ENCODE data around the gene HMCN2.

The HMCN2 gene

DNA sequence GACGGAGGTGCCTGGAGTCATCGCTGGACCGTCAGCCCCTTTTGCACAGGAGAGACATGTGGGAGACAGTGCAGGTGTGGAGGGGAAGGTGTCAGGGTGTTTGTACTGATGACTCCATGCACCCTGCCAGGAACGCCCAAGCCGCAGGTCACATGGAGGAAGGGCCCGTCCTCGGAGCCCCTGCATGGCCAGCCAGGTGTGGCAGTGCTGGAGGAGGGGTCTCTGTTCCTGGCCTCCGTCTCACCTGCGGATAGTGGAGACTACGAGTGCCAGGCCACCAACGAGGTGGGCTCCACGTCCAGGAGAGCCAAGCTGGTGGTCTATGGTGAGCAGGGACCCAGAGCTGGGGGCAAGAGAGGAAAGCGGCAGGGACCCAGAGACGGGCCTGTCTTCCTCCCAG lies 81.5 kb downstream of the HMCN2 start:
- TF ChIP-seq POLR2A (IDR thresholded peaks at IDR 0.05; ENCODE audit: low read length), result no peak
- no peak for TF ChIP-seq GATA1 (IDR thresholded peaks at IDR 0.05; ENCODE audit: low read depth, low read length)
- no peak for DNase-seq

DNA sequence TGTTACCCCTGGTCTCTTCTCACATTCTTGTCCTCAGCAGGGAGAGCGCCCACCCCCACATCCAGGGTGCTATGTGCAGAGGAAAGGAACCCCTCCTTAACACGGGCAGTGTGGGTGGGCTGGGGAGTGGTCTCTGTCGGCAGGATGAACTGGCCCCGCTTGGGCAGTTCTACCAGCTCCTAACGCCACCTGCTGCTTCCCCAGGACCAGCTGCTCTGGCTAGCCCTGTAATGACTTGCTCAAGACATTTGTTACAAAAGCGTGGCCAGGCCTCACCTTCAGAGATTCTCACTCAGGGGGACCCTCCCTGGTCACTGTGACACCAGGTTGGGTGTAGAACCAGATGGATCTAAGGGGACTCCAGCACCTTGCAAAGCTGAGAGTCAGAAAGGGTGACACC lies 82.4 kb downstream of the HMCN2 start:
- TF ChIP-seq POLR2A (IDR thresholded peaks at IDR 0.05; ENCODE audit: low read length) (no peak), GATA1 (IDR thresholded peaks at IDR 0.05; ENCODE audit: low read depth, low read length) (no peak)
- DNase-seq, result no peak

DNA sequence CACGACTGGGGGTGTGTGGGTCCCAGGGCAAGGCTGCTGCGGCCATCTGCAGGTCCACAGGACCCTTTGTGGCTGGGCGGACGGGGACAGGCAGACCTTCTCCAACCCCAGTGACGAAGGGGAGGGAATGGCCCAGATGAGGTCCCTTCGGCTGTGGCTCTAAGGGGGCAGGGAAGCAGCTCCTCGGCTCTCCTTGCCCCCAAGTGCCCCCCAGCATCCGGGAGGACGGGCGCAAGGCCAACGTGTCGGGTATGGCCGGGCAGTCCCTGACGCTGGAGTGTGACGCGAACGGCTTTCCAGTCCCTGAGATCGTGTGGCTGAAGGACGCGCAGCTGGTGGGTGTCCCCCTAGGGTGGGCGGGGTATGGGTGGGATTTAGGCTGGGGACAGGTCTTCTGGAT lies 82.8 kb downstream of the HMCN2 start:
- TF ChIP-seq GATA1 (IDR thresholded peaks at IDR 0.05; ENCODE audit: low read depth, low read length), result no peak
- no peak for TF ChIP-seq POLR2A (IDR thresholded peaks at IDR 0.05; ENCODE audit: low read length)
- no peak for DNase-seq

DNA sequence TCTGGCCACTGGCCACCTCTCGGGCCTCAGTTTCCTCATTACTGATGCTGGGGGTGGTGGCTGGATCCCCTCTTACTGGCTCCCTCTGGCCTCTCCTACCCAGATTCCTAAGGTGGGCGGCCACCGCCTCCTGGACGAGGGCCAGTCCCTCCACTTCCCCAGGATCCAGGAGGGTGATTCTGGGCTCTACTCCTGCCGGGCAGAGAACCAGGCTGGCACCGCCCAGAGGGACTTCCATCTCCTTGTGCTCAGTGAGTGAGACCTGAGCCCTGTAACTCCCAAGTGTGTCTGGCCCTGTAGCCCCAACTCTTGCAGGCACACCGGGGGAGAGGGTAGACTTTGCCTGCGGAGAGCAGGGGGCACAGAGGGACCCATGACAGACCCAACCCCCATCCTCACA lies 83.3 kb downstream of the HMCN2 start:
- DNase-seq, result no peak
- TF ChIP-seq POLR2A (IDR thresholded peaks at IDR 0.05; ENCODE audit: low read length) (no peak), GATA1 (IDR thresholded peaks at IDR 0.05; ENCODE audit: low read depth, low read length) (no peak)

DNA sequence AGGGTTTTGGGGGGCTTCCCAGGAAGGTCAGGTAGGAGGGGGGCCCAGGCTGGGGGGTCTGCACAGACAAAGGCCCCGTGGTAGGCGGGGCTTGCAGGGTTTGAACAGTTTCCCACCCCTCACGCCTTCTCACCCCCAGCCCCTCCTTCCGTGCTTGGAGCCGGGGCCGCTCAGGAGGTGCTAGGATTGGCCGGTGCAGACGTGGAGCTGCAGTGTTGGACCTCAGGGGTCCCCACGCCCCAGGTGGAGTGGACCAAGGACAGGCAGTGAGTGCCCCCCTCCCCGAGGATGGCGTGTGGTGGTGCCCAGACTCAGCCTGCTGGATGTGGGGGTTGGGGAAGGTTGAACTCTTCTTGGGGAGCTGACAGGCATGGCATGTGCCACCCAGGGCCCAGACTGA lies 83.8 kb downstream of the HMCN2 start:
- TF ChIP-seq GATA1 (IDR thresholded peaks at IDR 0.05; ENCODE audit: low read depth, low read length) (no peak), POLR2A (IDR thresholded peaks at IDR 0.05; ENCODE audit: low read length) (no peak)
- DNase-seq, result no peak

DNA sequence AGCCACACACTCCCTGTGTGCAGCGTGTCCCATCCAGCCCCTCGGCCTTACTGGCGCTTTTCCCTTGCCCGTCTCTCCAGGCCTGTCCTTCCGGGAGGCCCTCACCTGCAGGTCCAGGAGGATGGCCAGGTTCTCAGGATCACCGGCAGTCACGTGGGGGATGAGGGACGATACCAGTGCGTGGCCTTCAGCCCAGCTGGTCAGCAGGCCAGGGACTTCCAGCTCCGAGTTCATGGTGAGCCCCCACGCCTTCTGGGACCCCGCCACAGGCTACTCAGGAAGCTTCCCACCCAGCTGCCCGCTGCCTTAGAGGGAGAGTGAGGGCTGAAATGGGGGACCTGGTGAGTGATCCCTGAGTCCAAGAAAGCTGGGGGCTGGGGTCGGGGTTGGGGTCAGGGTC lies 85.8 kb downstream of the HMCN2 start:
- DNase-seq, result no peak
- TF ChIP-seq POLR2A (IDR thresholded peaks at IDR 0.05; ENCODE audit: low read length) (no peak), GATA1 (IDR thresholded peaks at IDR 0.05; ENCODE audit: low read depth, low read length) (no peak)

DNA sequence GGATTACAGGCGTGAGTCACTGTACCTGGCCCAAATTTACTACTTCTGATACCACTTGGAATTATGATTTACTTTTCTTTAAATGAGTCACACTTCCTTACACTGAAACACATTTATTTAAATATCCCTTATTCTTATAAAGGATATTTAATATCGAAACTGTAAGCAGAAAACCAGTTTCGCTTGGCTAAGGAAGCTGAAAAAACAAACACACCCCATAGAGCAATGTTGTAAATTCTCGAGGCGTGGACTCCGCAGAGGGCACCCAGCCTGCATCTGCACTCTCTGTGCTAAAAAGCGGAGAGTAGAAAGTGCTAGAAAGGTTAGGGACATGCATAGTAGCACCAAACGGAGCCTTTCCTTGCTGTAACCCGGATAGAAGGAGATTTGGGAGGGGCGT lies 86.5 kb downstream of the HMCN2 start:
- TF ChIP-seq GATA1 (IDR thresholded peaks at IDR 0.05; ENCODE audit: low read depth, low read length) (no peak), POLR2A (IDR thresholded peaks at IDR 0.05; ENCODE audit: low read length) (no peak)
- no peak for DNase-seq

DNA sequence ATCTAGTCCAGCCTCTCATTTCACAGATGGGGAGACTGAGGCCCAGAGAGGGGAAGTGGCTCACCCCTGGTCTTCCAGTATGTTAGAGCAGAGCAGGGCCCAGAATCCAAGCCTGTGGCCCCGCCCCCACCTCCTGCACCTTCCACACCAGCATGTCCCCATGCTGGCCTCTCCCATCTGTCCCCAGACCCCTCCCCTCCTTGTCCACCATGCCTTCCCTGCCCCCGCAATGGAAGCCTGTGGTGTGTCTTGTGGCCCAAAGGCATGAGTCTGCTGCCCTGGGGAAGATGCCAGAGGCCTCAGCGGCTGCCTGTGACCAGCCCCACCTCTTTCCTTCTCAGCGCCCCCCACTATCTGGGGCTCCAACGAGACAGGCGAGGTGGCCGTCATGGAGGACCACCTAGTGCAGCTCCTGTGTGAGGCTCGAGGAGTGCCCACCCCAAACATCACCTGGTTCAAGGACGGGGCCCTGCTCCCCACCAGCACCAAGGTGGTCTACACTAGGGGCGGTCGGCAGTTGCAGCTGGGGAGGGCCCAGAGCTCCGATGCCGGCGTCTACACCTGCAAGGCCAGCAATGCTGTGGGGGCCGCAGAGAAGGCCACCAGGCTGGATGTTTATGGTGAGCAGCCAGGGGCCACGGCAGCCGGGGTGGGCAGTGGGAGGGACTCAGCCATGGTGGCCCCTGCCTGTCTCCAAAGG lies 87.2 kb downstream of the HMCN2 start:
- no peak for TF ChIP-seq POLR2A (IDR thresholded peaks at IDR 0.05; ENCODE audit: low read length)
- DNase-seq, result no peak

DNA sequence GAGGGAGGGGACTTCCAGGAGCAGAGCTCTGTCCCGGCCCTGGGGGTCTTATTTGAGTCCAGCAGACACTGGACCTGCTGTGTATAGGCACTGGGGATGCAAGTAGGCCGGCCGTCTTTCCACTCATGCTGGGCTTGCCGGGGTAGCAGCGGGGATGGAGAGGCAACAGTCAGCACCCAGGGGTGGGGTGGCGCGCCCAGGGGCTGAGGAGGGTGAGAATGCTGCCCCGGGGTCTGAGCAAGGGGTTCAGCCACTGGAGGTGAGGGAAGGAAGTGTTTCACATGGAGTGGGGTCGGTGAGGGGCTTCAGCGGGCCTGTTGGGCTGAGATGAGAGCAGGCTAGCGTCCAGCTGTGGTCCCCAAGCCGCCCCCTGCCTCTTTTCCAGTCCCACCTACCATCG lies 88.8 kb downstream of the HMCN2 start:
- TF ChIP-seq POLR2A (IDR thresholded peaks at IDR 0.05; ENCODE audit: low read length), result no peak
- no peak for DNase-seq

DNA sequence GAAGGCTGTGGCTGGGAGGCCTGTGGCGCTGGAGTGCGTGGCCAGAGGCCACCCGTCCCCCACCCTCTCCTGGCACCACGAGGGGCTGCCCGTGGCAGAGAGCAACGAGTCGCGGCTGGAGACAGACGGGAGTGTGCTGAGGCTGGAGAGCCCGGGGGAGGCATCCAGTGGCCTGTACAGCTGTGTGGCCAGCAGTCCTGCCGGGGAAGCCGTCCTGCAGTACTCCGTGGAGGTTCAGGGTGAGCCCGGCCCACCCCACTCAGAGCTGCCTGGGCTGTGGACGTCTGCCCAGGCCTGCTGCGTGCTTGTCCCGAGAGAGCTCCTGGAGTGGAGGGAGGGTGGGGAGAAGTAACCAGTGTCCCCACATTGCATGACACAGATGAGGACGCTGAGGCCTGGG lies 89.2 kb downstream of the HMCN2 start:
- TF ChIP-seq GATA1 (IDR thresholded peaks at IDR 0.05; ENCODE audit: low read depth, low read length) (no peak), POLR2A (IDR thresholded peaks at IDR 0.05; ENCODE audit: low read length) (no peak)
- no peak for DNase-seq

DNA sequence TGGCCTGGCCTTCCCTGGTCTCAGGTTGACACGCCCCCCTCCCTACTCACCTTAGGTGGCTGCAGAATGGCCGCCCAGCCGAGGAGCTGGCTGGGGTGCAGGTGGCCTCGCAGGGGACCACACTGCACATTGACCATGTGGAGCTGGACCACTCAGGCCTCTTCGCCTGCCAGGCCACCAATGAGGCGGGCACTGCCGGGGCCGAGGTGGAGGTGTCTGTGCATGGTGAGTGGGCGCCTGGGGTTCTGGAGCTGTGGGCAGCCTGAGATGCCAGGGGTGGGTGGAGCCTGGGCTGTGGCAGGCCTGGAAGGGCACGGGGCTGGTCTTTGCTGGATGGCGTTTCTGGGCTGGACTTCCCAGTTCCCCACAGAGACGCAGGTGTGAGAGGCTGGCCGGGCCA lies 90.5 kb downstream of the HMCN2 start:
- no peak for DNase-seq
- TF ChIP-seq POLR2A (IDR thresholded peaks at IDR 0.05; ENCODE audit: low read length), result no peak
- no peak for TF ChIP-seq GATA1 (IDR thresholded peaks at IDR 0.05; ENCODE audit: low read depth, low read length)

DNA sequence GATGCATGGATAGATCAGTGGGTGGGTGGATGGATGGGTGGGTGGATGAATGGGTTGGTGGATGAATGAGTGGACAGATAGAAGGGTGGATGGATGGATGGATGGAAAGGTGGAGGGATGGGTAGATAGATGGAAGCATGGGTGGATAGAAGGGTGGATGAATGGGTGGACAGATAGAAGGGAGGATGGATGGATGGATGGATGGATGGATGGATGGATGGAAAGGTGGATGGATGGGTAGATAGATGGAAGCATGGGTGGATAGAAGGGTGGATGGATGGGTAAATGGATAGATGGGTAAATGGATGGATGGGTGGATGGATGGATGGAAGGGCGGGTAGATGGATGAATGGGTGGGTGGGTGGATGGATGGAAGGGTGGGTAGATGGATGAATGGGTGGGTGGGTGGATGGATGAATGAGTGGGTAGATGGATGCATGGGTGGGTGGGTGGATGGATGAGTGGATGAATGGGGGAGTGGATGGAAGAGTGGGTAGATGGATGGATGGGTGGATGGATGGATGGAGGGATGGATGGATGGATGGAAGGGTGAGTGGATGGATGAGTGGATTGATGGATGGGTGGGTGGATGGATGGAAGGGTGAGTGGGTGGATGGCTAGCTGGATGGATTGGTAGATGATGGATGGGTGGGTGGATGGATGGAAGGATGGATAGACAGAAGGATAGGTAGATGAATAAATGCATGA lies 91.5 kb downstream of the HMCN2 start:
- no peak for DNase-seq
- TF ChIP-seq GATA1 (IDR thresholded peaks at IDR 0.05; ENCODE audit: low read depth, low read length), result no peak

DNA sequence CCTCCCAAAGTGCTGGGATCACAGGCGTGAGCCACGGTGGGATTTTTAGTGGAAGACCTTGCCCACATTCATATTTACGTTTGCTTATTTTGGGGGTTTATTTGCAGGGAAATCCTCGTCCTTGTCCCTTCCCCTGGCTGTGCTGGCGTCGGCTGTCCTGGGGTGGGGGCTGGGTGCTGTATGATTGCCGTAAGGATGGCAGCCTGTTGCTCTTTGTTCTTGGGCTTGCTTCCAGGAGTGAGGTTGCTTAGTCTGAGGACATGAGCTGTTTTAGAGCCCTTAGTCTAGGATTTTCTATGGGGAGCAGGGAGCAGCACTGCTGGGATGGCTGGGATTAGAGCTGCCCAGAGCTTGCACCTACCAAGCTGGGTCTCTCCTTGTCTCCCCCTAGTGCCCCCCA lies 93.4 kb downstream of the HMCN2 start:
- TF ChIP-seq GATA1 (IDR thresholded peaks at IDR 0.05; ENCODE audit: low read depth, low read length), result no peak
- TF ChIP-seq POLR2A (IDR thresholded peaks at IDR 0.05; ENCODE audit: low read length), result no peak

DNA sequence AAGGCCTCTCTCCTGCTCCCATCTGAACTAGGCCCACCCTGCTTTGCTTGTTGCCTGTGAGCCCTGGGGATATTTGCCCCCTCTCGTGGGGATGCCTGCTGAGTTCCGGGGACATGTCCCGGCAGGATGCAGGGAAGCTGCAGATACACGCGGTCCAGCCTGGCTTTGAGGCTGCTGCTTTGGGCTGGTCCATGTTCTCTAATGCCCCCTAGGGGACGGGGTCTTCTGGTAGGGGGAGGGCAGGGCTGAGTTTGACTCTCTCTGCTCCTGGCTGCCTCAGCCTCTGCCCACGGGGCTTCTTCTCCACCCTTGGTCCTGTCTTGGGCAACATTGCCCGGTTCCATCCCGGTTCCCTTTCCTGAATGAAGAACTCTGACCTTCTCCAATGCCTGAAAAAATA lies 94.3 kb downstream of the HMCN2 start:
- TF ChIP-seq GATA1 (IDR thresholded peaks at IDR 0.05; ENCODE audit: low read depth, low read length) (no peak), POLR2A (IDR thresholded peaks at IDR 0.05; ENCODE audit: low read length) (no peak)
- no peak for DNase-seq

More for the DNA sequence above, 93.4 kb downstream of the HMCN2 start:
- no peak for DNase-seq

DNA sequence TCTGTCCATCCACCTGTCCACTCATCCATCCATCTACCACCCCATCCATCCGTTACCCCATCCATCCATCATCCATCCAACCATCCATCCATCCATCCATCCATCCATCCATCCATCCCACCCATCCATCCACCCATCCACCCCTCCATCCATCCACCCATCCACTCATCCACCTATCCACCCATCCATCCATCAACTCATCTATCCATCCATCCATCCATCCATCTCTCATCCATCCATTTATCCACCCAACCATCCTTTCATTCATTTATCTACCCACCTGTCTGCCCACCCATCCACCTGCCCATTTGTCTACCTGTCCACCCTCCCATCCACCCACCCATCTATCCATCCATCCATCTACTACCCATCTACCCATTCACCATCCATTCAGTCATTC lies 95.1 kb downstream of the HMCN2 start:
- TF ChIP-seq GATA1 (IDR thresholded peaks at IDR 0.05; ENCODE audit: low read depth, low read length) (no peak), POLR2A (IDR thresholded peaks at IDR 0.05; ENCODE audit: low read length) (no peak)
- DNase-seq, result no peak

All from erythroblast (primary cell).